ENCODE measurements around the gene LRRC55.

Gene LRRC55

DNA sequence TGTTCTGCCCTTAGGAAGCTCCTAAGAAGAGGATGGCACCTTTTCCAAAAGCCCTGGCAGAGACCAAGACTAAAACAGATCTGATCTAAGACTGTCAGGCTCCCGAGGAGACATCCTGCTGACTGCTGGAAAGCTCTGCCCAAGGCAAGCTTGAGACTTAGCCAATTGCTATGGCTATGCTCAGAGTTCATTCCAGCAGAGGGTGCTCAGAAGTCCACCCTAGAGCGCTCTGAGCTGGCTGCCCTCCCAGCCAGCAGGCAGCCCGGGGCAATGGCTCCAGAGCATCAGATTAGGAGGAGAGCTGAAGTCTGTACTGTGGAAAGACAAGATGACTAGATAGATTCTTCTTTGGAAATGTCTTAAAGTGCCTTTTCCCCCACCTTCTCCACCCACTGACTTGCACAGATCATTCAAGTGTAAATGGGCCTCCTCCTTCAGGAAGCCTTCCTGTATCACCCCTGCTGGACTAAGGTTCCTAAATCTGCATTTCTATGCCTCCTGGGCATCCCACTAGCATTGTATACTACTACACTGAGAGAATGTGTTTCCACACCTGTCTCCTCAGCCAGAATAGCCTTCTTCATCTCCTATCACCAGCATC, 23.4 kb downstream of the LRRC55 start:
- Histone ChIP-seq H3K9ac (ENCODE audit: low read length) (no peak overlapping the region), H3K4me3 (ENCODE audit: low read length) (peak overlapping the region; percentile 26), H3K27me3 (ENCODE audit: control insufficient read depth, insufficient read depth, low read length) (no peaks in the 10 kb centered on the region), H3K9me3 (ENCODE audit: control insufficient read depth, low read depth, low read length) (no peaks in the 10 kb centered on the region), H3K27ac (ENCODE audit: low read length) (no peak overlapping the region), H3K4me1 (ENCODE audit: control insufficient read depth, low read depth, low read length) (peaks cover 17% of the 10 kb centered on the region), H3K36me3 (ENCODE audit: control insufficient read depth, low read depth, low read length) (no peaks in the 10 kb centered on the region)

DNA sequence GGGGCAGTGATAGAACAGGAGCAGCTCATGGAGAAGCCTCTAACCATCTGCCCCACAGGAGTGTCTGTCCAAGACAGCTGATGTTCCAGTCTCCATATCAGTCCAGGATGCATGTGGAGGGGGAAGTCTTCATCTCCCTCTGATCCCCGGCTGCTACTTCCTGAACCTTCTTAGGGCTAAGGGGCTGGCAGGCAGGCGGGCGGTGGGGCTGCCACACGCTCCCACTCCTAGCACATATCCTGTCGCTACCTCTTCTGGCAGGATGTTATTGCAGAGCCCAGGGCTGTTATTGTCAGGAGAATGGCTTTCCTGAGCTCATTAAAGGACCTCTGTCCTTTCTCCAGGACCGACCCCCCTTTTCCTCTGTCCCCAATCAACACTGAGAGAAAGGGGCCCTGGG, 25.4 kb downstream of the LRRC55 start:
- Histone ChIP-seq H3K4me1 (ENCODE audit: control insufficient read depth, low read depth, low read length) (peaks cover 23% of the 10 kb centered on the region), H3K4me3 (ENCODE audit: low read length) (no peak overlapping the region), H3K27me3 (ENCODE audit: control insufficient read depth, insufficient read depth, low read length) (no peaks in the 10 kb centered on the region), H3K36me3 (ENCODE audit: control insufficient read depth, low read depth, low read length) (no peaks in the 10 kb centered on the region), H3K9ac (ENCODE audit: low read length) (no peak overlapping the region), H3K27ac (ENCODE audit: low read length) (no peak overlapping the region), H3K9me3 (ENCODE audit: control insufficient read depth, low read depth, low read length) (no peaks in the 10 kb centered on the region)

DNA sequence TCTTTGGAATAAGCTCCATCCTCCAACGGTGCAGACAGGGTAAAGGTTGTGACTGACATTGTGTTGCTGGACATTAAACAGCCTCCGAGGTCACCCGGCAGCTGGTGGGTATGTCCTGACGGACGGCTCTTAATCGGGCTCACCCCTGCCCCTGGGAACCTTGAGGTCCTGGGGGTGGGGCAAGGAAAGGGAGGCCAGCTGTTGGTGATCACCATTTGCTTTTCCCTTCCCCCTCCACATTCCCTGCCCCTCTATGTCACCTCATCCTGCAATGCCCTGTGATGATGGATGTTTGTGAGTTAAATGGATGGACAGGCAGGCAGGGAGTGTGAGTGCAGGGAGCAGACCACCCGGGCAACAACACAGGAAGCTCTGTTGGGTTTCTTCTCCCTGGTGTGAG, 29.0 kb downstream of the LRRC55 start:
- Histone ChIP-seq H3K36me3 (ENCODE audit: control insufficient read depth, low read depth, low read length) (no peaks in the 10 kb centered on the region), H3K9me3 (ENCODE audit: control insufficient read depth, low read depth, low read length) (no peaks in the 10 kb centered on the region), H3K4me3 (ENCODE audit: low read length) (no peak overlapping the region), H3K4me1 (ENCODE audit: control insufficient read depth, low read depth, low read length) (peaks cover 30% of the 10 kb centered on the region), H3K9ac (ENCODE audit: low read length) (no peak overlapping the region), H3K27ac (ENCODE audit: low read length) (no peak overlapping the region), H3K27me3 (ENCODE audit: control insufficient read depth, insufficient read depth, low read length) (no peaks in the 10 kb centered on the region)

DNA sequence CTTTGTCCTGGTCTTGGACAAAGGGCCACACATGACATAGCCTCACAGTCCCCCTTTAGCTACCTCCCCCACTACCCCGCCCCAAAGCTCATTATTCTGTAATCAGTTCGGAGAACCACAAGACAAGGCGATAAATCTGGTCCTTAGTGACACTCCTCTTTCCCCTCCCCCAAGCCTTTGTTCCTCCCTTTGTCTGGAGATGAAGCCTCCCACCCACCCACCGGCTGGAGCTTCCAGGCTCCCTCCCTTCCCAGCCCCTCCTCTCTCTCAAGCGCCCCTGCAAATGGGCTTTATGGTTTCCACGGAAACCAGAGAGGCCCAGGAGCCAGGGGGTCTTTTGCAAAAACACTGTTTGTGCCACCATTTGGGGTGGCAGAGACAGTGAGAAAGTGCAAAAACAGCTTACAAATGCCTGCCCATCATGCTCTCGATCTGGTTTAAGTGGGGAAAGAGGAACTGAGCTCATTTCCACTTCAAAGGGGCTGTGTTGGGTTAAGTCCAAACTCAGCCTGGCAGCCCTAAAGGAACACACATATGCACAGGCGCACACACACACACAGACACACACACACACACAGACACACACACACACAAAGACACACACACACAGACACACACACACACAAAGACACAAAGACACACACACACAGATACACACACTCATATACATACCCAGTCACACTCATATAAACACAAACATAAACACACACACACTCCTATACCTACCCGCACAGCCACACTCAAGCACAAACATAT, 31.8 kb downstream of the LRRC55 start:
- peak overlapping the region; percentile 19 for H3K9ac ChIP-seq (ENCODE audit: low read length)
- no peaks in the 10 kb centered on the region for H3K27me3 ChIP-seq (ENCODE audit: control insufficient read depth, insufficient read depth, low read length)
- H3K9me3 ChIP-seq (ENCODE audit: control insufficient read depth, low read depth, low read length) = no peaks in the 10 kb centered on the region
- no peaks in the 10 kb centered on the region for H3K36me3 ChIP-seq (ENCODE audit: control insufficient read depth, low read depth, low read length)
- peak overlapping the region; percentile 26 for H3K4me3 ChIP-seq (ENCODE audit: low read length)
- peak overlapping the region; percentile 19 for H3K27ac ChIP-seq (ENCODE audit: low read length)
- H3K4me1 ChIP-seq (ENCODE audit: control insufficient read depth, low read depth, low read length) = peaks cover 29% of the 10 kb centered on the region

DNA sequence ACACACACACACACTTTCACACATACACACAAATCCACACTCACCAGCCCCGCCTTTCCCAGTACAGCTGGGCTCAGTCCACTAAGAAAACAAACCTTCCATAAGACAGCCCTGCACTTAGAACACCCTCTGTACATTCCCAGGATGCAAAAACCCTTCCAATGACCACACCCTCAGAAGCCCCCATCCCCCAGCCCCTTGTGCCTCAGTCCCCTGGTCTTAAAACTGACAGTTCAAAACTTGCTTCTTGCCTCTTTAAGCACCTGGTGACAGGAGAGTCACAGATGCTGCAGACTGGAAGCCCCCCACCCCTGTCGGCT, 32.3 kb downstream of the LRRC55 start:
- Histone ChIP-seq H3K27ac (ENCODE audit: low read length) (peak overlapping the region; percentile 20), H3K36me3 (ENCODE audit: control insufficient read depth, low read depth, low read length) (no peaks in the 10 kb centered on the region), H3K9ac (ENCODE audit: low read length) (peak overlapping the region; percentile 19), H3K4me3 (ENCODE audit: low read length) (no peak overlapping the region), H3K4me1 (ENCODE audit: control insufficient read depth, low read depth, low read length) (peaks cover 29% of the 10 kb centered on the region), H3K9me3 (ENCODE audit: control insufficient read depth, low read depth, low read length) (no peaks in the 10 kb centered on the region), H3K27me3 (ENCODE audit: control insufficient read depth, insufficient read depth, low read length) (no peaks in the 10 kb centered on the region)

DNA sequence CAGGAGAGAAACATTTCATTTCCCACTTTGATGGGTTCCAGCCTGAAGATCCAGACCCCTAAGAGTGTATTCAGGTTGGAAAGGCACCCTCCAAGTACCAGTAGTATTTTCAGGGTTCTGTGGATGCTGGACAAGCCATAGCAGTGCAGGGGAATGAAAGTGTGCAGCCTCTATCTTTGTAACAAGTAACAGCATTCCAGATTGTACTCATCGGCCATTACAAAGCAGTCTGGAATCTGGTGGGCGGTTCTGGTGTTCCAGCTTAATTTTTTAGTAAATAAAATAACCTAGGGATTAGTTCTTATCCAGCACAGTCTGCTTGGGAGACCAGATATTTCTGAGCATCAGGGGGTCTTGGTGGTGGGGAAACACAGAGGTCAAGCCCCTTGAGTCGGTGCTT, 32.7 kb downstream of the LRRC55 start:
- no peak overlapping the region for H3K4me3 ChIP-seq (ENCODE audit: low read length)
- peak overlapping the region; percentile 20 for H3K27ac ChIP-seq (ENCODE audit: low read length)
- H3K4me1 ChIP-seq (ENCODE audit: control insufficient read depth, low read depth, low read length) = peaks cover 29% of the 10 kb centered on the region
- H3K36me3 ChIP-seq (ENCODE audit: control insufficient read depth, low read depth, low read length) = no peaks in the 10 kb centered on the region
- H3K9me3 ChIP-seq (ENCODE audit: control insufficient read depth, low read depth, low read length) = no peaks in the 10 kb centered on the region
- H3K27me3 ChIP-seq (ENCODE audit: control insufficient read depth, insufficient read depth, low read length) = no peaks in the 10 kb centered on the region
- no peak overlapping the region for H3K9ac ChIP-seq (ENCODE audit: low read length)

DNA sequence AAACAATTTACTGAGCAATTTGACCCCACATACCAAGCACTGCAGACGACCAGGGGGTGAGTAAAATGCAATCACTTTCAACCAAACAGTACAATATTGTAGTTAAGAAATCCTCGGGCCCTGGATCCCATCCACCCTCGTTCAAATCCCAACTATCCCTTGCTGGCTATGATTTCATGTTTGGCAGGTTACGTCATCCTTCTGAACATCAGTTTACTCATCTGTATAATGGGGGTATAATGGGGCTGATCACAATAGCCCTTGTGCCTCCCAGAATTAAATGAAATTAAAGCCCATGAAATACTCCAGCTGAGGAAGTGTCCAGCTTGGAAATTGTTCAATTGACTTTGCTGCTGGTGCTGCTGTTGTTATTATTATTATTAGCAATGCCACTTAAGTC, 34.7 kb downstream of the LRRC55 start:
- Histone ChIP-seq H3K9me3 (ENCODE audit: control insufficient read depth, low read depth, low read length) (no peaks in the 10 kb centered on the region), H3K9ac (ENCODE audit: low read length) (no peak overlapping the region), H3K27me3 (ENCODE audit: control insufficient read depth, insufficient read depth, low read length) (no peaks in the 10 kb centered on the region), H3K36me3 (ENCODE audit: control insufficient read depth, low read depth, low read length) (no peaks in the 10 kb centered on the region), H3K4me3 (ENCODE audit: low read length) (no peak overlapping the region), H3K27ac (ENCODE audit: low read length) (no peak overlapping the region), H3K4me1 (ENCODE audit: control insufficient read depth, low read depth, low read length) (peaks cover 24% of the 10 kb centered on the region)

DNA sequence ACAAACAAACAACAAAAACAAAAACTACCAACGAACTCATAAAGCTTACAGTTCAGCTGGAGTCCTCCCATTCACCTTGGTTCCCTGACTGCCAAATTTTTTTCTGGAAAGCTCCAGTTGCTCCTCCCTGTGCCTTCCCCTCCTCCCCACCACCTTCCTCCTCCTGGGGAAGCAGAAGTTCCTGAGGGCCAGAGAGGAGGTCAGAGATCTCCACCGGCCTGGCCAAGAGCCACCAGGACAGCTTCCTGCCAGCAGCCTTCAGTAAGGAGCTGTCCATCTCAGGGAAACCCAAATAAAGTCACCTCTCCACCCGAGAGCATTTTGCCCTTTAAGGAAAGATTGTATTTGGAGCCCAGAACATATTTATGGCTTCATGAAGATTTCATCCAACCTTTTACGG, 35.3 kb downstream of the LRRC55 start:
- Histone ChIP-seq H3K9ac (ENCODE audit: low read length) (no peak overlapping the region), H3K4me1 (ENCODE audit: control insufficient read depth, low read depth, low read length) (peaks cover 24% of the 10 kb centered on the region)

DNA sequence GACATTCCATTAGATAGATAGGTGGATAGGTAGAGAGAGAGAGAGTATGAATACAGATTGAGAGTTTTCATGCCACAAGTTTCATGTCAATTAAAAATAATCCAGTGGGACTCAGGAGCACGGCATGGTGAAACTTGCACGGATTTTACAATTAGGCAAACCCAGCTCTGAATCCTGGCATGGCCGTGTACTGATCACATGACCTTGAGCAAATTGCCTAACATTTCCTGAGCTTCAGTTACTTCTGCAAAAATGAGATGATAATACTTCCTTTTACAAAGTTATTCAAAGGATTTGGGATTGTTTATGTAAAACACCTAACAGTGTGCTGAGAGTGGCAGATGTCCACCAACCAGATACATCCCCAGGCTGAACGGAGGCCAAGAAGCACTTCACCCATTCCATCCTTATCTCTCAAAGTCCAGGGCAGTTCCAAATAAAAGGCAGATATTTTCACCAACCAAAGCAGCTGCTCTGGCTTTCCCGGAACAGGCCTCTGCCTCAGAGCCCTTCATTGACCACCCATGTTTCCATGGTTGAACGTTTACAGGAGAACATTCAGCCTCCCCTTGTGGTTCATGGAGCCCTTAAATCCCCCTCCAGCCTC, 37.4 kb downstream of the LRRC55 start:
- H3K27ac ChIP-seq (ENCODE audit: low read length) = no peak overlapping the region
- no peak overlapping the region for H3K4me3 ChIP-seq (ENCODE audit: low read length)
- no peaks in the 10 kb centered on the region for H3K27me3 ChIP-seq (ENCODE audit: control insufficient read depth, insufficient read depth, low read length)
- H3K9me3 ChIP-seq (ENCODE audit: control insufficient read depth, low read depth, low read length) = no peaks in the 10 kb centered on the region
- H3K9ac ChIP-seq (ENCODE audit: low read length) = no peak overlapping the region
- no peaks in the 10 kb centered on the region for H3K36me3 ChIP-seq (ENCODE audit: control insufficient read depth, low read depth, low read length)
- H3K4me1 ChIP-seq (ENCODE audit: control insufficient read depth, low read depth, low read length) = peaks cover 5% of the 10 kb centered on the region

More for the DNA sequence above, 35.3 kb downstream of the LRRC55 start:
- Histone ChIP-seq H3K27me3 (ENCODE audit: control insufficient read depth, insufficient read depth, low read length) (no peaks in the 10 kb centered on the region), H3K4me3 (ENCODE audit: low read length) (no peak overlapping the region), H3K27ac (ENCODE audit: low read length) (no peak overlapping the region), H3K36me3 (ENCODE audit: control insufficient read depth, low read depth, low read length) (no peaks in the 10 kb centered on the region), H3K9me3 (ENCODE audit: control insufficient read depth, low read depth, low read length) (no peaks in the 10 kb centered on the region)

DNA sequence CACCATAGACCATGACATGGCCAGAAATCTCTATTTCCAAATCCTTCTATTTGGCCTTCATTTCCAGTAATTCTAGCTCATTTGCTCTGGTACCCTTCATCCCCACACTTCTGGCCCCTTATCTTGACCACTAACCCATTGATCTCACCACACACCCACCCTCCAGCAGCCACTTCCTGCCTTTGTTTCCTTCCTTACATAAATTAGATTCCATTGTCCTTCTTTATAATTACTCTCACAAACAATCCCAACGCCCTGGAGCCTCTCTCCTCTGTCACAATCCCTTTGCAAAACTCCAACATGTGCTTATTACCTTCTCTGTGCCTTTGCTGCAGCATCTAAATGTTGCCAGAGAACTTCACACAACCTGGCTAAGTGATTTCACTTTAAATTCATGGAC, 40.5 kb downstream of the LRRC55 start:
- H3K4me1 ChIP-seq (ENCODE audit: control insufficient read depth, low read depth, low read length) = no peaks in the 10 kb centered on the region
- H3K27ac ChIP-seq (ENCODE audit: low read length) = no peak overlapping the region
- no peak overlapping the region for H3K9ac ChIP-seq (ENCODE audit: low read length)
- H3K4me3 ChIP-seq (ENCODE audit: low read length) = no peak overlapping the region
- no peaks in the 10 kb centered on the region for H3K27me3 ChIP-seq (ENCODE audit: control insufficient read depth, insufficient read depth, low read length)
- no peaks in the 10 kb centered on the region for H3K36me3 ChIP-seq (ENCODE audit: control insufficient read depth, low read depth, low read length)
- no peaks in the 10 kb centered on the region for H3K9me3 ChIP-seq (ENCODE audit: control insufficient read depth, low read depth, low read length)

DNA sequence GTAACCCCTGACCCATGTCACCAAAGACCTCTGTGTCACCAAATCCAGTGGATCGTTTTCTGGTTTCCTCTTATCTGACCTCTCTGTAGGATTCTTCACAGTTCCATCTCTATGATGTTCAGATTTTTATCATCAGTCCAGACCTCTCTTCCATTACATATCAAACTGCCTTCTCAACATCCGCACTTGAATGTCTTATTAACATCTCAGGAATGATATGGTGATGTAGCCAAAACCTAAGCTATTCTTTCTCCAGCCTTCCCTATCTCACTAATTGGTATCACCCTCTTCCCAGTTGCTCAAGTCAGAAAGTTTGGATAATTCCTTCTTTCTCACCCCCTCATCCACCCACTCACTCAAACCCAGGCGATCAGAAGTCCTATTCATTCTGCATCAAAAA, 41.8 kb downstream of the LRRC55 start:
- Histone ChIP-seq H3K4me3 (ENCODE audit: low read length) (no peak overlapping the region), H3K27ac (ENCODE audit: low read length) (no peak overlapping the region), H3K27me3 (ENCODE audit: control insufficient read depth, insufficient read depth, low read length) (no peaks in the 10 kb centered on the region), H3K9me3 (ENCODE audit: control insufficient read depth, low read depth, low read length) (no peaks in the 10 kb centered on the region), H3K36me3 (ENCODE audit: control insufficient read depth, low read depth, low read length) (no peaks in the 10 kb centered on the region), H3K4me1 (ENCODE audit: control insufficient read depth, low read depth, low read length) (no peaks in the 10 kb centered on the region), H3K9ac (ENCODE audit: low read length) (no peak overlapping the region)

DNA sequence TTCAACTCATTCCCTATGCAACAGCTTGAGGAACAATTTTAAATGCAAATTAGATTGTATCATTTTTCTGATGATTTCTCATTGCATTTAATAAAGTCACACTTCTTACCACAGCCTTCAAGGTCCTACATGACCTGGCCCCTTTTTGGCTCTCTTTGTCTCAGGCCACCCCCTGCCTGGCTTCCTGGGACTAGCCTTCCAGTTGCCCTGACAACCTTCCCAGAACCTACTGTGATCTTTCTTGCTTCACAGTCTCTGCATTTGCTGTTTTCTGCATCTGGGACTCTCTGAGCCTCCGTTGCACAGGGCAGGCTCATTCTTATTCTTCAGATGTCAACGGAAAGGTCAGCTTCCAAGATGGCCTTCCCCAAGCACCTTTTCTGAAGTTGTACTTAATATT, 42.4 kb downstream of the LRRC55 start:
- no peaks in the 10 kb centered on the region for H3K36me3 ChIP-seq (ENCODE audit: control insufficient read depth, low read depth, low read length)
- H3K27me3 ChIP-seq (ENCODE audit: control insufficient read depth, insufficient read depth, low read length) = no peaks in the 10 kb centered on the region
- no peak overlapping the region for H3K9ac ChIP-seq (ENCODE audit: low read length)
- H3K4me3 ChIP-seq (ENCODE audit: low read length) = no peak overlapping the region
- no peaks in the 10 kb centered on the region for H3K4me1 ChIP-seq (ENCODE audit: control insufficient read depth, low read depth, low read length)
- H3K9me3 ChIP-seq (ENCODE audit: control insufficient read depth, low read depth, low read length) = no peaks in the 10 kb centered on the region
- no peak overlapping the region for H3K27ac ChIP-seq (ENCODE audit: low read length)

Data from iPS-18a (cell line).